ENCODE measurements around the gene TMED5.
A peak's percentile ranks its signal among the peaks of the same experiment; 100 is the strongest.

TMED5 gene

DNA sequence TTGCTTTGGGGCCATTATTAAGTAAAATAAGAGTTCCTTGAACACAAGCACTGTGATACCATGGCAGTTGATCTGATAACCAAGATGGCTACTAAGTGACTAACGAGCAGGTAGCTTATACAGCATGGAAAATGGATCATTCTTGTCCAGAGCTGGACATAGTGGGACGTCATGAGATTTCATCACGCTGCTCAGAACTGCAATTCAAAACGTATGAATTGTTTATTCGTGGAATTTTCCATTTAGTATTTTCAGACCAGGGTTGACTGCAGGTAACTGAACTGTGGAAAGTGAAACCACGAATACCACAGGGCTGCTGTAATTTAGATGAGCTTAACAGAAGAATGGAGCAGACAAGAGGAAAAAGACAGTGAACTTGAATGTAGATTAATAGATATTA lies 39.2 kb upstream of the TMED5 start:
- Histone ChIP-seq H3K4me2 (peak overlapping the region; percentile 67), H3K36me3 (ENCODE audit: insufficient read depth) (no peaks in the 10 kb centered on the region), H3K4me3 (IDR thresholded peaks at IDR 0.05; ENCODE audit: insufficient read depth, low read depth, low read length) (no peak overlapping the region), H3K9ac (peak overlapping the region; percentile 14; the same call in 1 of the 2 replicates), H4K20me1 (ENCODE audit: insufficient read depth) (no peaks in the 10 kb centered on the region), H2AFZ (ENCODE audit: low read depth) (peak overlapping the region; percentile 61), H3K27ac (peak overlapping the region; percentile 60), H3K27me3 (ENCODE audit: insufficient read depth, low read depth) (no peaks in the 10 kb centered on the region), H3K4me1 (ENCODE audit: low read depth, poor library complexity, severe bottlenecking) (peaks cover 21% of the 10 kb centered on the region), H3K79me2 (ENCODE audit: insufficient read depth, low read depth) (no peaks in the 10 kb centered on the region)
- TF ChIP-seq, protein P1, sequence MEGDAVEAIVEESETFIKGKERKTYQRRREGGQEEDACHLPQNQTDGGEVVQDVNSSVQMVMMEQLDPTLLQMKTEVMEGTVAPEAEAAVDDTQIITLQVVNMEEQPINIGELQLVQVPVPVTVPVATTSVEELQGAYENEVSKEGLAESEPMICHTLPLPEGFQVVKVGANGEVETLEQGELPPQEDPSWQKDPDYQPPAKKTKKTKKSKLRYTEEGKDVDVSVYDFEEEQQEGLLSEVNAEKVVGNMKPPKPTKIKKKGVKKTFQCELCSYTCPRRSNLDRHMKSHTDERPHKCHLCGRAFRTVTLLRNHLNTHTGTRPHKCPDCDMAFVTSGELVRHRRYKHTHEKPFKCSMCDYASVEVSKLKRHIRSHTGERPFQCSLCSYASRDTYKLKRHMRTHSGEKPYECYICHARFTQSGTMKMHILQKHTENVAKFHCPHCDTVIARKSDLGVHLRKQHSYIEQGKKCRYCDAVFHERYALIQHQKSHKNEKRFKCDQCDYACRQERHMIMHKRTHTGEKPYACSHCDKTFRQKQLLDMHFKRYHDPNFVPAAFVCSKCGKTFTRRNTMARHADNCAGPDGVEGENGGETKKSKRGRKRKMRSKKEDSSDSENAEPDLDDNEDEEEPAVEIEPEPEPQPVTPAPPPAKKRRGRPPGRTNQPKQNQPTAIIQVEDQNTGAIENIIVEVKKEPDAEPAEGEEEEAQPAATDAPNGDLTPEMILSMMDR (conservative IDR thresholded peaks at IDR 0.05; ENCODE audit: low read depth, low read length): no peak

DNA sequence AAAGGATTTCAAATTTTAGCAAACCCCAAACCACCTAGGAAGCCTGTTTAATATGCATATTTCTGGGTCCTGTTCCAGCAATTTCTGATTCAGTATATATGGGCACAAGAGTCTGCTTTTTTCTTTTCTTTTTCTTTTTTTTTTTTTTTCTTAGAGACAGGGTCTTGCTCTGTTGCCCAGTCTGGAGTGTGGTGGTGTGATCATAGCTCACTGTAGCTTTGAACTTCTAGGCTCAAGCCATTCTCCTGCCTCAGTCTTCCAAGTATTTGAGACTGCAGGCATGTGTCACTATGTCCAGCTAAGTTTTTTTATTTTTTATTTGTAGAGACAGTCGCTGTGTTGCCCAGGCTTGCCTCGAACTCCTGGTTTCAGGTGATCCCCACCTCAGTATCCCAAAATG lies 35.1 kb upstream of the TMED5 start:
- Histone ChIP-seq H3K36me3 (ENCODE audit: insufficient read depth) (no peaks in the 10 kb centered on the region), H4K20me1 (ENCODE audit: insufficient read depth) (no peaks in the 10 kb centered on the region), H3K27me3 (ENCODE audit: insufficient read depth, low read depth) (no peaks in the 10 kb centered on the region), H3K27ac (no peak overlapping the region), H3K79me2 (ENCODE audit: insufficient read depth, low read depth) (no peaks in the 10 kb centered on the region), H3K4me2 (no peak overlapping the region), H3K4me1 (ENCODE audit: low read depth, poor library complexity, severe bottlenecking) (peaks cover 21% of the 10 kb centered on the region), H3K4me3 (IDR thresholded peaks at IDR 0.05; ENCODE audit: insufficient read depth, low read depth, low read length) (no peak overlapping the region), H3K9ac (no peak overlapping the region), H2AFZ (ENCODE audit: low read depth) (no peak overlapping the region)
- TF ChIP-seq, protein P1 (conservative IDR thresholded peaks at IDR 0.05; ENCODE audit: low read depth, low read length): no peak

DNA sequence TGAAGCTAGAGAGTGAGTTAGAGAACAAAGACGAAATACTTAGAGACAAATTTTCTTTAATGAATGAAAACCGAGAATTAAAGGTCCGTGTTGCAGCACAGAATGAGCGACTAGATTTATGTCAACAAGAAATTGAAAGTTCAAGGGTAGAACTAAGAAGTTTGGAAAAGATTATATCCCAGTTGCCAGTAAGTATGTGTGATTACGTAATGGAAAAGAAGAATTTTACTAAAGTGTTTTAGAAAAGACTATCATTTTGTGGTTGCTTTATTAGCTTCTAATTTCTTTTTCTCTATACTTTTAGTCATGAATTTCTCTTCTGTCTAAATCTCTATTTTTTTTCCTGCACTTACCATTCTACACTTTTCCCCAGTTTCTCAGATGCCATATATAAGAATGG lies 27.0 kb upstream of the TMED5 start:
- peaks cover 28% of the 10 kb centered on the region for H3K4me1 ChIP-seq (ENCODE audit: low read depth, poor library complexity, severe bottlenecking)
- H2AFZ ChIP-seq (ENCODE audit: low read depth): no peak overlapping the region
- H3K36me3 ChIP-seq (ENCODE audit: insufficient read depth): no peaks in the 10 kb centered on the region
- no peak overlapping the region for H3K27ac ChIP-seq
- no peaks in the 10 kb centered on the region for H4K20me1 ChIP-seq (ENCODE audit: insufficient read depth)
- TF ChIP-seq, protein P1 (conservative IDR thresholded peaks at IDR 0.05; ENCODE audit: low read depth, low read length): no peak
- no peak overlapping the region for H3K4me2 ChIP-seq
- H3K9ac ChIP-seq: no peak overlapping the region
- no peaks in the 10 kb centered on the region for H3K79me2 ChIP-seq (ENCODE audit: insufficient read depth, low read depth)
- no peaks in the 10 kb centered on the region for H3K27me3 ChIP-seq (ENCODE audit: insufficient read depth, low read depth)
- no peak overlapping the region for H3K4me3 ChIP-seq (IDR thresholded peaks at IDR 0.05; ENCODE audit: insufficient read depth, low read depth, low read length)

DNA sequence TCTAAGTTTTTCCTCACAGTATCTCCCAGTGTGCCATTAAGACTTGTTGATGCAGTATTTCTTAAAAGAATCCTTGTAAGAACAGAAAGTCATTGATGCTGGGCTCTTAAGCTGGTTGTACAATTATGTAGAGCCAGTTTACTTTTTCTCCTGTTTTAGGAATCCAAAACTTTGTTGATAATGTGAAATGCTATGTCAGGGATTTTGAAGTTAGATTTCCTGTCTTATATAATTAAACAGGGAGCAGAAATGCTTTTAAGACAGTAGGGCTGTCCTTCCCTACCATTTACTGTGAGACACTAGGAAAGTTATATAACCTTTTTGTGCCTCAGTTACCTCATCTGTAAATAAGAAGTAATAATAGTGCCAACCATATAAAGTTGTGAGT lies 26.3 kb upstream of the TMED5 start:
- no peaks in the 10 kb centered on the region for H3K79me2 ChIP-seq (ENCODE audit: insufficient read depth, low read depth)
- no peaks in the 10 kb centered on the region for H3K36me3 ChIP-seq (ENCODE audit: insufficient read depth)
- TF ChIP-seq, protein P1 (conservative IDR thresholded peaks at IDR 0.05; ENCODE audit: low read depth, low read length): no peak
- no peak overlapping the region for H3K27ac ChIP-seq
- H2AFZ ChIP-seq (ENCODE audit: low read depth): no peak overlapping the region
- no peak overlapping the region for H3K9ac ChIP-seq
- peaks cover 28% of the 10 kb centered on the region for H3K4me1 ChIP-seq (ENCODE audit: low read depth, poor library complexity, severe bottlenecking)
- H3K27me3 ChIP-seq (ENCODE audit: insufficient read depth, low read depth): no peaks in the 10 kb centered on the region
- no peak overlapping the region for H3K4me3 ChIP-seq (IDR thresholded peaks at IDR 0.05; ENCODE audit: insufficient read depth, low read depth, low read length)
- no peak overlapping the region for H3K4me2 ChIP-seq
- H4K20me1 ChIP-seq (ENCODE audit: insufficient read depth): no peaks in the 10 kb centered on the region

All from KMS-11 (cell line).